ENCODE data around the gene ELF5. TPM values are rescaled to one million over a fixed set of nuclear protein-coding genes. Genes with fewer than 3 reads are reported as not detected.

Gene ELF5
- total RNA-seq, 1 experiment from 2014 or later: 0.61 TPM

GRCh38 chr11:34507156-34507555 lies 6.4 kb downstream of the ELF5 start:
- H3K9me3 ChIP-seq (ENCODE audit: insufficient read depth, low read depth): no peaks in the 10 kb centered on the region
- POLR2A ChIA-PET (ENCODE audit: unreplicated experiment): no interaction called here
- BruUV-seq (replicated peaks): no TSS peak

DNA sequence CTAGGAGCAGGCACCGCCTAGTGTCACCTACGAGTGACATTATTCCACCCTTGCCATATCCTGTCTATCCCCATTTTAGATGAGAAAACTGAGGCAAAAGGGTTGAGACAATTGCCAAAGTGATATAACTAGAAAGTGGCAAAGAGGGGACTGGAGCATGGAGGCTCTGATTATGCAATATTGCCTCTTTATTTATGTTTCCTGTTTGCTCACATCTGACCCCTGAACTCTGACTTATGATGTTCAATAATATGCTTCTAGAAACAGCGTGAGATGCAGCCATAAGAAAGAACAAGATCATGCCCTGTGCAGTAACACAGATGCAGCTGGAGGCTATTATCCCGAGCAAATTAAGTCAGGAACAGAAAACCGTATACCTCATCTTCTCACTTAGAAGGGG lies 7.7 kb downstream of the ELF5 start:
- H2AFZ ChIP-seq: no peak overlapping the region
- CTCF ChIA-PET: no interaction called here

More at GRCh38 chr11:34507156-34507555, 6.4 kb downstream of the ELF5 start:
- Histone ChIP-seq H3K9me2 (ENCODE audit: insufficient read depth) (no peaks in the 10 kb centered on the region), H3K27me3 (ENCODE audit: insufficient read depth, low read depth) (no peaks in the 10 kb centered on the region), H3K27ac (no peak overlapping the region), H3K4me1 (replicated peaks; ENCODE audit: insufficient read depth) (peaks cover 22% of the 10 kb centered on the region), H3K79me2 (ENCODE audit: low read depth) (no peaks in the 10 kb centered on the region), H3F3A (ENCODE audit: insufficient read depth, low read depth) (peaks cover 17% of the 10 kb centered on the region), H4K20me1 (ENCODE audit: insufficient read depth) (no peaks in the 10 kb centered on the region), H3K36me3 (ENCODE audit: low read depth) (no peaks in the 10 kb centered on the region), H3K4me2 (no peak overlapping the region), H2AFZ (no peak overlapping the region), H3K4me3 (no peak overlapping the region)
- intact Hi-C loops (cut with micrococcal nuclease; ENCODE audit: unreplicated experiment): no loop called here
- DNase-seq: no peak
- CTCF ChIA-PET: no interaction called here
- TF ChIP-seq, protein P1, sequence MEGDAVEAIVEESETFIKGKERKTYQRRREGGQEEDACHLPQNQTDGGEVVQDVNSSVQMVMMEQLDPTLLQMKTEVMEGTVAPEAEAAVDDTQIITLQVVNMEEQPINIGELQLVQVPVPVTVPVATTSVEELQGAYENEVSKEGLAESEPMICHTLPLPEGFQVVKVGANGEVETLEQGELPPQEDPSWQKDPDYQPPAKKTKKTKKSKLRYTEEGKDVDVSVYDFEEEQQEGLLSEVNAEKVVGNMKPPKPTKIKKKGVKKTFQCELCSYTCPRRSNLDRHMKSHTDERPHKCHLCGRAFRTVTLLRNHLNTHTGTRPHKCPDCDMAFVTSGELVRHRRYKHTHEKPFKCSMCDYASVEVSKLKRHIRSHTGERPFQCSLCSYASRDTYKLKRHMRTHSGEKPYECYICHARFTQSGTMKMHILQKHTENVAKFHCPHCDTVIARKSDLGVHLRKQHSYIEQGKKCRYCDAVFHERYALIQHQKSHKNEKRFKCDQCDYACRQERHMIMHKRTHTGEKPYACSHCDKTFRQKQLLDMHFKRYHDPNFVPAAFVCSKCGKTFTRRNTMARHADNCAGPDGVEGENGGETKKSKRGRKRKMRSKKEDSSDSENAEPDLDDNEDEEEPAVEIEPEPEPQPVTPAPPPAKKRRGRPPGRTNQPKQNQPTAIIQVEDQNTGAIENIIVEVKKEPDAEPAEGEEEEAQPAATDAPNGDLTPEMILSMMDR (conservative IDR thresholded peaks at IDR 0.05): no peak
- no peak for TF ChIP-seq EZH2 (IDR thresholded peaks at IDR 0.05; ENCODE audit: low read depth)

GRCh38 chr11:34502949-34503348 lies 10.6 kb downstream of the ELF5 start:
- H3K27me3 ChIP-seq (ENCODE audit: insufficient read depth, low read depth): no peaks in the 10 kb centered on the region
- BruUV-seq (replicated peaks): no TSS peak
- no peak overlapping the region for H3K4me3 ChIP-seq
- no peak for TF ChIP-seq EZH2 (IDR thresholded peaks at IDR 0.05; ENCODE audit: low read depth)
- TF ChIP-seq, protein P1 (conservative IDR thresholded peaks at IDR 0.05): no peak
- peaks cover 36% of the 10 kb centered on the region for H3F3A ChIP-seq (ENCODE audit: insufficient read depth, low read depth)
- H3K4me1 ChIP-seq (replicated peaks; ENCODE audit: insufficient read depth): peaks cover 49% of the 10 kb centered on the region
- peak overlapping the region; percentile 70 for H3K4me2 ChIP-seq
- H4K20me1 ChIP-seq (ENCODE audit: insufficient read depth): no peaks in the 10 kb centered on the region
- H3K79me2 ChIP-seq (ENCODE audit: low read depth): no peaks in the 10 kb centered on the region
- POLR2A ChIA-PET (ENCODE audit: unreplicated experiment): no interaction called here
- no peaks in the 10 kb centered on the region for H3K9me2 ChIP-seq (ENCODE audit: insufficient read depth)
- DNase-seq: no peak
- H2AFZ ChIP-seq: no peak overlapping the region
- H3K27ac ChIP-seq: peak overlapping the region; percentile 93
- CTCF ChIA-PET: no interaction called here
- intact Hi-C loops (cut with micrococcal nuclease; ENCODE audit: unreplicated experiment): no loop called here
- H3K36me3 ChIP-seq (ENCODE audit: low read depth): no peaks in the 10 kb centered on the region
- no peaks in the 10 kb centered on the region for H3K9me3 ChIP-seq (ENCODE audit: insufficient read depth, low read depth)

More for the DNA sequence above, 7.7 kb downstream of the ELF5 start:
- no peaks in the 10 kb centered on the region for H3K9me3 ChIP-seq (ENCODE audit: insufficient read depth, low read depth)
- intact Hi-C loops (cut with micrococcal nuclease; ENCODE audit: unreplicated experiment): no loop called here
- H3K4me1 ChIP-seq (replicated peaks; ENCODE audit: insufficient read depth): peaks cover 34% of the 10 kb centered on the region
- no peak overlapping the region for H3K27ac ChIP-seq
- H3K79me2 ChIP-seq (ENCODE audit: low read depth): no peaks in the 10 kb centered on the region
- DNase-seq: no peak
- no peaks in the 10 kb centered on the region for H3K36me3 ChIP-seq (ENCODE audit: low read depth)
- peaks cover 28% of the 10 kb centered on the region for H3F3A ChIP-seq (ENCODE audit: insufficient read depth, low read depth)
- no peak overlapping the region for H3K4me3 ChIP-seq
- H3K27me3 ChIP-seq (ENCODE audit: insufficient read depth, low read depth): no peaks in the 10 kb centered on the region
- POLR2A ChIA-PET (ENCODE audit: unreplicated experiment): no interaction called here
- BruUV-seq (replicated peaks): no TSS peak
- no peak overlapping the region for H3K4me2 ChIP-seq
- no peaks in the 10 kb centered on the region for H3K9me2 ChIP-seq (ENCODE audit: insufficient read depth)
- H4K20me1 ChIP-seq (ENCODE audit: insufficient read depth): no peaks in the 10 kb centered on the region
- no peak for TF ChIP-seq EZH2 (IDR thresholded peaks at IDR 0.05; ENCODE audit: low read depth)
- TF ChIP-seq, protein P1 (conservative IDR thresholded peaks at IDR 0.05): no peak

Data from PC-9 (cell line).